K562 (cell line): ENCODE measurements around the gene C1orf116. TPM values are rescaled to one million over a fixed set of nuclear protein-coding genes. Genes with fewer than 3 reads are reported as not detected.

ENCODE experiments used
- ATAC-seq: fragments of 200-7000 bp; cut with Tn5 transposase; 3 replicates; pipeline ENCODE4 v1.9.1; 2020; ENCODE audit warnings: moderate library complexity
- BruUV-seq: library from RNA; stranded (reverse); fragments of 400-500 nt; replicated peaks from 2 replicates; lab custom pipeline; 2021; lab: Mats Ljungman, UMichigan
- CTCF ChIA-PET: fragments of 300-600 bp; formaldehyde crosslinking; extraction: SDS; loops from one replicate; lab custom pipeline; 2021; ENCODE audit warnings: low intra/inter-chr PET ratio; lab: Yijun Ruan, JAX
- POLR2A ChIA-PET: fragments of 300-600, 350-650 bp; sonication (Branson Sonifier 250); formaldehyde crosslinking; extraction: SDS; loops from one replicate; lab custom pipeline; 2021; ENCODE audit warnings: antibody characterized with exemption, inconsistent platforms; lab: Yijun Ruan, JAX
- DNase-seq, 4 experiments: peaks; one replicate each; pipeline versions ENCODE4 v3.0.0 to v3.0.0-alpha.2; 2011 to 2018; ENCODE audit warnings: low spot score in 3 of 4, mixed read lengths in 3 of 4; ENCODE audit errors: extremely low read depth in 1 of 4
- FAIRE-seq: peaks from 2 replicates; lab custom pipeline; 2011; peaks lifted over from hg19 to GRCh38; lab: Jason Lieb, UNC
- H2AFZ ChIP-seq: 2 replicates; pipeline ENCODE4 v1.6.0; 2011; ENCODE audit warnings: low read depth, low read length, control low read depth, inconsistent platforms
- H3K27ac ChIP-seq: fragments of 200-600 bp; 3 replicates; pipeline ENCODE4 v1.8.0; 2011; ENCODE audit warnings: low read depth, mild to moderate bottlenecking, control low read depth, inconsistent platforms, low read length, moderate library complexity, mixed read lengths; ENCODE audit errors: extremely low read depth
- H3K27me3 ChIP-seq, 2 experiments: fragments of 300-600 bp in 1 of 2; 2 replicates in 1 of 2; 3 replicates in 1 of 2; pipeline versions ENCODE4 v1.6.0 to v1.8.0; 2011; ENCODE audit warnings: inconsistent platforms in 2 of 2, low read length in 2 of 2, mild to moderate bottlenecking in 1 of 2, mixed read lengths in 1 of 2, moderate library complexity in 1 of 2; ENCODE audit not compliant: control insufficient read depth in 2 of 2, insufficient read depth in 2 of 2
- H3K36me3 ChIP-seq: fragments of 300-600 bp; 3 replicates; pipeline ENCODE4 v1.8.0; 2011; ENCODE audit warnings: mild to moderate bottlenecking, low read length, inconsistent platforms; ENCODE audit not compliant: control insufficient read depth, insufficient read depth
- H3K4me1 ChIP-seq, 2 experiments: fragments of 200-600 bp in 1 of 2; replicated peaks in 1 of 2; 2 replicates in 1 of 2; 3 replicates in 1 of 2; pipeline versions ENCODE4 v1.5.1 to v1.8.0; 2011; ENCODE audit warnings: inconsistent platforms in 2 of 2, low read length in 2 of 2, mild to moderate bottlenecking in 1 of 2, mixed read lengths in 1 of 2, moderate library complexity in 1 of 2; ENCODE audit not compliant: control insufficient read depth in 2 of 2, insufficient read depth in 2 of 2
- H3K4me2 ChIP-seq: 2 replicates; pipeline ENCODE4 v1.6.1; 2011; ENCODE audit warnings: low read length, control low read depth, inconsistent platforms, mixed read lengths; ENCODE audit not compliant: insufficient read depth
- H3K4me3 ChIP-seq: fragments of 200-600 bp; sonication (generic), shearing (Covaris generic); 2 replicates; pipeline ENCODE4 v1.5.1; 2016; ENCODE audit warnings: control low read depth, inconsistent platforms
- H3K79me2 ChIP-seq: fragments of 200-600 bp; 3 replicates; pipeline ENCODE4 v1.8.0; 2011; ENCODE audit warnings: low read length, inconsistent platforms; ENCODE audit not compliant: control insufficient read depth, insufficient read depth
- H3K9ac ChIP-seq, 2 experiments: 2 replicates each; pipeline versions ENCODE4 v1.6.0 to v1.6.1; 2011; ENCODE audit warnings: low read depth in 2 of 2, low read length in 2 of 2, control low read depth in 1 of 2, inconsistent platforms in 1 of 2, mild to moderate bottlenecking in 1 of 2, mixed read lengths in 1 of 2; ENCODE audit not compliant: insufficient read depth in 1 of 2
- H3K9me1 ChIP-seq: one replicate; pipeline ENCODE4 v1.6.0; 2011; ENCODE audit warnings: inconsistent platforms, mild to moderate bottlenecking, low read length, moderate library complexity; ENCODE audit not compliant: control insufficient read depth, insufficient read depth
- H3K9me3 ChIP-seq: replicated peaks from 2 replicates; pipeline ENCODE4 v1.5.1; 2011; ENCODE audit warnings: low read depth, low read length, inconsistent platforms; ENCODE audit not compliant: control insufficient read depth, insufficient read depth
- H4K20me1 ChIP-seq: replicated peaks from 2 replicates; pipeline ENCODE4 v1.6.1; 2011; ENCODE audit warnings: low read length, inconsistent platforms, mixed read lengths; ENCODE audit not compliant: control insufficient read depth, insufficient read depth
- BRCA1 ChIP-seq, 2 experiments: fragments of 450-650 bp in 1 of 2; sonication (generic) in 1 of 2; formaldehyde crosslinking in 1 of 2; IDR thresholded peaks; 2 replicates each; pipeline versions ENCODE4 v1.5.0 to v1.6.1; 2017 to 2020; ENCODE audit warnings: mild to moderate bottlenecking in 1 of 2, missing genetic modification reagents in 1 of 2
- CHCHD3 ChIP-seq: fragments of 250-450 bp; sonication (Bioruptor Pico); IDR thresholded peaks from 2 replicates; pipeline ENCODE4 v2.1.2; 2022; ENCODE audit warnings: mild to moderate bottlenecking
- GTF2E2 ChIP-seq: fragments of 200-800 bp; sonication (Bioruptor generic); IDR thresholded peaks from 2 replicates; pipeline ENCODE4 v1.6.1; 2016; ENCODE audit warnings: missing genetic modification characterization, missing compliant biosample characterization
- HOXB6 ChIP-seq: fragments of 250-450 bp; sonication (Bioruptor Pico); IDR thresholded peaks from 2 replicates; pipeline ENCODE4 v1.5.1; 2022; ENCODE audit warnings: mild to moderate bottlenecking, borderline replicate concordance
- JUN ChIP-seq, 2 experiments: sonication (generic) in 1 of 2; formaldehyde crosslinking in 1 of 2; IDR thresholded peaks; 2 replicates each; pipeline versions ENCODE4 v1.6.1 to v1.8.0; 2012 to 2022; ENCODE audit warnings: borderline replicate concordance in 2 of 2, mild to moderate bottlenecking in 2 of 2, improper control_type of control experiment in 1 of 2, low read depth in 1 of 2, low read length in 1 of 2, missing genetic modification reagents in 1 of 2
- PRDM10 ChIP-seq: fragments of 450-650 bp; IDR thresholded peaks from 2 replicates; pipeline ENCODE4 v1.6.1; 2018; ENCODE audit not compliant: partially characterized antibody
- RFX5 ChIP-seq: IDR thresholded peaks from 2 replicates; pipeline ENCODE4 v1.6.1; 2011; ENCODE audit warnings: low read depth, mild to moderate bottlenecking, improper control_type of control experiment, low read length
- SRSF7 ChIP-seq: fragments of 200-400 bp; formaldehyde crosslinking; optimal IDR thresholded peaks from 2 replicates; pipeline ENCODE3; 2017; ENCODE audit warnings: mild to moderate bottlenecking, low read depth, low read length
- STAT5A ChIP-seq: IDR thresholded peaks from 2 replicates; pipeline ENCODE4 v1.6.1; 2012; ENCODE audit warnings: low read length, inconsistent platforms, borderline replicate concordance
- WGBS: fragments of 100-300 bp; shearing (Covaris generic); methylation state at CpG from one replicate; pipeline ENCODE4 v1.1.6; 2016; ENCODE audit warnings: low coverage, mixed read lengths; ENCODE audit not compliant: insufficient coverage; ENCODE audit errors: missing lambda C conversion rate; 5-methylcytosine and 5-hydroxymethylcytosine counted together
- in situ Hi-C: fragments of 300-500 bp; cut with MboI; formaldehyde crosslinking; loops from 4 replicates; pipeline ENCODE4 v1.15.0; 2018; ENCODE audit warnings: inconsistent platforms, mixed read lengths
- intact Hi-C: fragments of 100-400 bp; cut with micrococcal nuclease; formaldehyde crosslinking; loops from 2 replicates; pipeline ENCODE4 v1.14.2; 2022
- polyA plus RNA-seq, 8 experiments: library from polyadenylated mRNA; depleted of rRNA in 4 of 8; stranded (reverse) in 5 of 8; unstranded in 3 of 8; fragments of >200 nt; fragmentation: Nextera tagmentation in 2 of 8; fragmentation: Illumina TruSeq in 1 of 8; extraction: Ambion mirVana in 2 of 8; extraction: Trizol in 1 of 8; gene quantifications; 2 replicates each; pipeline versions ENCODE4 v1.2.1 to v1.2.3, GENCODE V29; 2011 to 2014; ENCODE audit warnings: inconsistent platforms in 1 of 8, missing spikeins in 1 of 8
- total RNA-seq, 7 experiments: library from RNA; depleted of rRNA in 6 of 7; stranded (reverse); fragments of >200 nt in 6 of 7; fragmentation: Illumina TruSeq in 2 of 7; extraction: Trizol in 2 of 7; gene quantifications; 2 replicates each; pipeline versions ENCODE4 v1.2.1 to v1.2.3, GENCODE V29; 2011 to 2021; ENCODE audit warnings: low replicate concordance in 1 of 7
- TF ChIP-seq, protein P1 (sequence below): sonication (generic); formaldehyde crosslinking; IDR thresholded peaks from 2 replicates; pipeline ENCODE4 v1.8.1; 2023; ENCODE audit warnings: missing genetic modification reagents, mild to moderate bottlenecking, borderline replicate concordance

The C1orf116 gene
- total and polyA plus RNA-seq, 9 of the 15 experiments (the other 6 are each of a cell fraction or from before 2014, with no cell fraction given): 0.62 to 3.0 (median 0.95) TPM

DNA sequence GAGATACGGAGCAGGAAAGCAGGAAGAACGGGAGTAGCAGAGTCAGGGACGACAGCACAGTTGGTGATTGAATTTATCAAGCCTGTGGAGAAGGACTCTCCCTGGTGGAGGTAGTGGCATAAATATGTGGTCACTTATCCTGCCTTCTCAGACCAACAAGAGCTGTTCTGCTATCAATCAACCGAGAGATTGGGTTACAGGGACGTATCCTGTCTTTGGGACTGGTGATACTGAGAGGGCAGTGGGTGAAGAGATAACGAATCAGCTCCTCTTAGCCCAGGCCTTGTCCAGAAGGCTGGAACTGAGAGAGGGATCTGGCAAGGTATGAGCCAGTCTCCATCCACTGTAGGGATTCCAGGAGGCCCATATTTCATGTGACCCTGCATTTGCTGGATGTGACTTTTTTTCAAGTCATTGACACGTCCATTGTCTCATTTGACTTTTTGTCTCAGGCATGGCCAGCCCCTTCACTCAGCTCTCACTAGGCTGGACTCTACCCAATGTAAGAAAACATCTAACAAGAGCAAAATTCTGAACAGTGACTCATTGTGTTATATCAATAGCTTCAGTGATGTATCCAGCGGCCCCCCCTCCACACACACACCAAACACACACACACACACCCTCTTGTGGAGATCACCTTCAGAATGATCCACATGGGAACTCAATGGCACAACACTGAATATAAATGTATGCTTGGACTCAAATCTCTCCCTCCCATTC, 11.3 kb downstream of the C1orf116 start:
- Histone ChIP-seq H4K20me1 (no peaks in the 10 kb centered on the region), H2AFZ (peak overlapping the region; percentile 67), H3K9me3 (no peaks in the 10 kb centered on the region), H3K4me2 (peak overlapping the region; percentile 71), H3K36me3 (peaks cover 7% of the 10 kb centered on the region; the same call in 2 of the 3 replicates), H3K79me2 (peaks cover 16% of the 10 kb centered on the region; the same call in 2 of the 3 replicates), H3K9me1 (peaks cover 8% of the 10 kb centered on the region), H3K27me3 (no peaks in the 10 kb centered on the region), H3K27ac (peak overlapping the region; percentile 87), H3K9ac (peak overlapping the region; percentile 55 to 66; a peak in 3 of 4 replicates), H3K4me3 (peak overlapping the region; percentile 1; the same call in 1 of the 2 replicates), H3K4me1 (peaks cover 70 to 90% of the 10 kb centered on the region in 2 experiments)
- ATAC-seq (peak; percentile 40), FAIRE-seq (peak; percentile 94), DNase-seq (peak; percentile 85 to 96 (median 87))
- WGBS: 2% methylated on average over 8 of the region's 8 CpGs
- intact Hi-C loops (loop anchor here (2.0 to 5.0 kb wide), 3 partner anchors 56 to 726 kb away; partner anchors contain the start of gene CD55), in situ Hi-C loops (no loop called here)
- no TSS peak for BruUV-seq
- POLR2A ChIA-PET: interaction anchor here (0.9 to 8.6 kb wide), 7 partner anchors 11 to 386 kb away, joined by 4 to 97 read pairs (median 11); partner anchors contain the start of genes C1orf116, DYRK3, PFKFB2 and YOD1
- CTCF ChIA-PET: interaction anchor here (0.9 kb wide), 1 partner anchor 58 kb away, joined by 3 read pairs; no protein-coding TSS in a partner anchor
- TF ChIP-seq, protein P1, sequence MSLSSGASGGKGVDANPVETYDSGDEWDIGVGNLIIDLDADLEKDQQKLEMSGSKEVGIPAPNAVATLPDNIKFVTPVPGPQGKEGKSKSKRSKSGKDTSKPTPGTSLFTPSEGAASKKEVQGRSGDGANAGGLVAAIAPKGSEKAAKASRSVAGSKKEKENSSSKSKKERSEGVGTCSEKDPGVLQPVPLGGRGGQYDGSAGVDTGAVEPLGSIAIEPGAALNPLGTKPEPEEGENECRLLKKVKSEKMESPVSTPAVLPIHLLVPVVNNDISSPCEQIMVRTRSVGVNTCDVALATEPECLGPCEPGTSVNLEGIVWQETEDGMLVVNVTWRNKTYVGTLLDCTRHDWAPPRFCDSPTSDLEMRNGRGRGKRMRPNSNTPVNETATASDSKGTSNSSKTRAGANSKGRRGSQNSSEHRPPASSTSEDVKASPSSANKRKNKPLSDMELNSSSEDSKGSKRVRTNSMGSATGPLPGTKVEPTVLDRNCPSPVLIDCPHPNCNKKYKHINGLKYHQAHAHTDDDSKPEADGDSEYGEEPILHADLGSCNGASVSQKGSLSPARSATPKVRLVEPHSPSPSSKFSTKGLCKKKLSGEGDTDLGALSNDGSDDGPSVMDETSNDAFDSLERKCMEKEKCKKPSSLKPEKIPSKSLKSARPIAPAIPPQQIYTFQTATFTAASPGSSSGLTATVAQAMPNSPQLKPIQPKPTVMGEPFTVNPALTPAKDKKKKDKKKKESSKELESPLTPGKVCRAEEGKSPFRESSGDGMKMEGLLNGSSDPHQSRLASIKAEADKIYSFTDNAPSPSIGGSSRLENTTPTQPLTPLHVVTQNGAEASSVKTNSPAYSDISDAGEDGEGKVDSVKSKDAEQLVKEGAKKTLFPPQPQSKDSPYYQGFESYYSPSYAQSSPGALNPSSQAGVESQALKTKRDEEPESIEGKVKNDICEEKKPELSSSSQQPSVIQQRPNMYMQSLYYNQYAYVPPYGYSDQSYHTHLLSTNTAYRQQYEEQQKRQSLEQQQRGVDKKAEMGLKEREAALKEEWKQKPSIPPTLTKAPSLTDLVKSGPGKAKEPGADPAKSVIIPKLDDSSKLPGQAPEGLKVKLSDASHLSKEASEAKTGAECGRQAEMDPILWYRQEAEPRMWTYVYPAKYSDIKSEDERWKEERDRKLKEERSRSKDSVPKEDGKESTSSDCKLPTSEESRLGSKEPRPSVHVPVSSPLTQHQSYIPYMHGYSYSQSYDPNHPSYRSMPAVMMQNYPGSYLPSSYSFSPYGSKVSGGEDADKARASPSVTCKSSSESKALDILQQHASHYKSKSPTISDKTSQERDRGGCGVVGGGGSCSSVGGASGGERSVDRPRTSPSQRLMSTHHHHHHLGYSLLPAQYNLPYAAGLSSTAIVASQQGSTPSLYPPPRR (CRISPR knock-in tag): no peak
- TF ChIP-seq JUN (IDR thresholded peaks at IDR 0.05; ENCODE audit: borderline replicate concordance, low read depth, low read length): peak; percentile 25; the same call in 1 of the 2 replicates
- TF ChIP-seq JUN (CRISPR knock-in tag; IDR thresholded peaks at IDR 0.05; ENCODE audit: borderline replicate concordance): no peak
- TF ChIP-seq PRDM10: peak; percentile 4
- no peak for TF ChIP-seq GTF2E2 (tag)
- TF ChIP-seq STAT5A: peak; percentile 88
- TF ChIP-seq SRSF7: no peak
- no peak for TF ChIP-seq HOXB6 (CRISPR knock-in tag)
- TF ChIP-seq CHCHD3: no peak
- TF ChIP-seq RFX5: no peak
- no peak for TF ChIP-seq BRCA1 (IDR thresholded peaks at IDR 0.05)
- TF ChIP-seq BRCA1 (CRISPR knock-in tag; IDR thresholded peaks at IDR 0.05): no peak
